HCT116 (cell line): Measurements from ENCODE around the gene CDH3. TPM values are rescaled to one million over a fixed set of nuclear protein-coding genes. Genes with fewer than 3 reads are reported as not detected.

Experiments used
- ATAC-seq: fragments of 200-7000 bp; cut with Tn5 transposase; 2 replicates; pipeline ENCODE4 v1.9.1; 2020; ENCODE audit warnings: mild to moderate bottlenecking, moderate library complexity
- BruUV-seq: library from RNA; stranded (reverse); fragments of 400-500 nt; replicated peaks from 2 replicates; lab custom pipeline; 2021; lab: Mats Ljungman, UMichigan
- CTCF ChIA-PET: fragments of 300-600 bp; sonication (Branson Sonifier 250); formaldehyde crosslinking; loops from one replicate; lab custom pipeline; 2021; ENCODE audit warnings: antibody characterized with exemption; lab: Charles Lee
- POLR2A ChIA-PET: fragments of 300-600, 350-600 bp; sonication (Branson Sonifier 250); formaldehyde crosslinking; loops from one replicate; lab custom pipeline; 2021; ENCODE audit warnings: antibody characterized with exemption; lab: Charles Lee
- RAD21 ChIA-PET, 2 experiments: fragments of 300-600 bp; sonication (Branson Sonifier 250); formaldehyde crosslinking; loops; one replicate each; lab custom pipeline; 2023; ENCODE audit warnings: low total read pairs in 2 of 2; ENCODE audit not compliant: uncharacterized antibody in 2 of 2, unreplicated experiment in 2 of 2, low non-redundant PET in 1 of 2; lab: Charles Lee
- DNase-seq: peaks from one replicate; pipeline ENCODE4 v3.0.0-alpha.2; 2010; ENCODE audit warnings: low read depth, low spot score
- H2AFZ ChIP-seq: fragments of 200-600 bp; shearing (Covaris generic), sonication (generic); 2 replicates; pipeline ENCODE4 v1.6.1; 2017; ENCODE audit warnings: low read depth, mixed run types, mixed read lengths, antibody characterized with exemption, low read length; ENCODE audit not compliant: poor library complexity, severe bottlenecking
- H3K27ac ChIP-seq: 2 replicates; pipeline ENCODE4 v1.5.1; 2012; ENCODE audit warnings: low read depth, low read length
- H3K27me3 ChIP-seq: fragments of 200-600 bp; sonication (generic); 2 replicates; pipeline ENCODE4 v1.6.1; 2016; ENCODE audit warnings: mixed run types, low read length, mixed read lengths; ENCODE audit not compliant: insufficient read depth
- H3K36me3 ChIP-seq, 2 experiments: fragments of 200-500 bp in 1 of 2; fragments of 200-600 bp in 1 of 2; sonication (Bioruptor generic) in 1 of 2; sonication (generic) in 1 of 2; 2 replicates each; pipeline versions ENCODE4 v1.5.1 to v1.6.1; 2014 to 2016; ENCODE audit warnings: low read length in 2 of 2, inconsistent platforms in 1 of 2, mixed read lengths in 1 of 2, mixed run types in 1 of 2; ENCODE audit not compliant: insufficient read depth in 2 of 2, control insufficient read depth in 1 of 2
- H3K4me1 ChIP-seq, 2 experiments: fragments of 200-600 bp in 1 of 2; sonication (generic) in 1 of 2; 2 replicates each; pipeline versions ENCODE4 v1.5.1 to v1.6.1; 2012 to 2017; ENCODE audit warnings: low read length in 2 of 2, inconsistent platforms in 1 of 2, mild to moderate bottlenecking in 1 of 2, mixed read lengths in 1 of 2, mixed run types in 1 of 2, moderate library complexity in 1 of 2; ENCODE audit not compliant: insufficient read depth in 2 of 2, control insufficient read depth in 1 of 2
- H3K4me2 ChIP-seq: fragments of 200-600 bp; sonication (generic); 2 replicates; pipeline ENCODE4 v1.6.1; 2017; ENCODE audit warnings: mixed run types, low read length, mixed read lengths
- H3K4me3 ChIP-seq, 2 experiments: fragments of 200-600 bp in 1 of 2; sonication (generic) in 1 of 2; replicated peaks in 1 of 2; 2 replicates each; pipeline ENCODE4 v1.5.1; 2011 to 2016; ENCODE audit warnings: low read length in 2 of 2, control low read depth in 1 of 2, low read depth in 1 of 2, mild to moderate bottlenecking in 1 of 2, mixed read lengths in 1 of 2, mixed run types in 1 of 2
- H3K79me2 ChIP-seq: fragments of 200-600 bp; sonication (generic); 2 replicates; pipeline ENCODE4 v1.6.1; 2017; ENCODE audit warnings: mild to moderate bottlenecking, mixed run types, low read length, moderate library complexity, mixed read lengths; ENCODE audit not compliant: insufficient read depth
- H3K9ac ChIP-seq: fragments of 200-600 bp; sonication (generic); 2 replicates; pipeline ENCODE4 v1.6.1; 2016; ENCODE audit warnings: low read length, mixed read lengths
- H3K9me2 ChIP-seq: fragments of 200-600 bp; sonication (generic), shearing (Covaris generic); 2 replicates; pipeline ENCODE4 v1.6.1; 2017; ENCODE audit warnings: mixed run types, mild to moderate bottlenecking, moderate library complexity; ENCODE audit not compliant: insufficient read depth
- H3K9me3 ChIP-seq, 2 experiments: fragments of 200-500 bp in 1 of 2; fragments of 200-600 bp in 1 of 2; sonication (Bioruptor generic) in 1 of 2; sonication (generic) in 1 of 2; 2 replicates each; pipeline ENCODE4 v1.6.1; 2014 to 2017; ENCODE audit warnings: low read length in 2 of 2, mixed read lengths in 2 of 2, inconsistent platforms in 1 of 2, low read depth in 1 of 2, mild to moderate bottlenecking in 1 of 2, mixed run types in 1 of 2, moderate library complexity in 1 of 2; ENCODE audit not compliant: control insufficient read depth in 1 of 2, insufficient read depth in 1 of 2
- H4K20me1 ChIP-seq: fragments of 200-600 bp; sonication (generic), shearing (Covaris generic); 2 replicates; pipeline ENCODE4 v1.6.1; 2017; ENCODE audit warnings: mixed run types, mild to moderate bottlenecking, moderate library complexity; ENCODE audit not compliant: insufficient read depth
- ATF3 ChIP-seq: IDR thresholded peaks from 2 replicates; pipeline ENCODE4 v1.6.1; 2012
- CEBPB ChIP-seq: IDR thresholded peaks from 2 replicates; pipeline ENCODE4 v1.6.1; 2012; ENCODE audit warnings: low read depth
- CTCF ChIP-seq, 3 experiments: fragments of 200-600 bp in 1 of 3; sonication (generic) in 1 of 3; IDR thresholded peaks in 2 of 3; conservative IDR thresholded peaks in 1 of 3; 2 replicates each; pipeline ENCODE4 v1.5.1; 2012 to 2017; ENCODE audit warnings: low read depth in 2 of 3, low read length in 2 of 3, antibody characterized with exemption in 1 of 3, borderline replicate concordance in 1 of 3, control low read depth in 1 of 3, mild to moderate bottlenecking in 1 of 3, mixed read lengths in 1 of 3, mixed run types in 1 of 3, moderate library complexity in 1 of 3; ENCODE audit not compliant: insufficient read depth in 1 of 3
- EGR1 ChIP-seq: IDR thresholded peaks from 2 replicates; pipeline ENCODE4 v1.6.1; 2012; ENCODE audit warnings: low read depth
- EZH2phosphoT487 ChIP-seq: fragments of 200-600 bp; IDR thresholded peaks from 2 replicates; pipeline ENCODE4 v1.6.1; 2018; ENCODE audit warnings: antibody characterized with exemption, borderline replicate concordance
- MAX ChIP-seq: IDR thresholded peaks from 2 replicates; pipeline ENCODE4 v1.6.1; 2012
- POLR2A ChIP-seq: IDR thresholded peaks from 2 replicates; pipeline ENCODE4 v1.7.0; 2011; ENCODE audit warnings: borderline replicate concordance; ENCODE audit not compliant: insufficient read depth, insufficient read length; ENCODE audit errors: extremely low read depth
- SRF ChIP-seq: IDR thresholded peaks from 2 replicates; pipeline ENCODE4 v1.6.1; 2012; ENCODE audit warnings: low read depth
- TCF7L2 ChIP-seq: IDR thresholded peaks from 2 replicates; pipeline ENCODE4 v1.7.0; 2011; ENCODE audit warnings: borderline replicate concordance, inconsistent platforms; ENCODE audit not compliant: insufficient read depth, insufficient read length; ENCODE audit errors: extremely low read depth
- YY1 ChIP-seq: IDR thresholded peaks from 2 replicates; pipeline ENCODE4 v1.6.1; 2011; ENCODE audit warnings: low read length, low read depth, moderate library complexity, mild to moderate bottlenecking; ENCODE audit not compliant: insufficient replicate concordance; ENCODE audit errors: extremely low read depth
- intact Hi-C: fragments of 100-400 bp; cut with micrococcal nuclease; formaldehyde crosslinking; loops from 2 replicates; pipeline ENCODE4 v1.10.0; 2022
- total RNA-seq: library from RNA; stranded (reverse); gene quantifications from one replicate; pipeline ENCODE4 v1.2.1, GENCODE V29; 2021; ENCODE audit not compliant: unreplicated experiment

The CDH3 gene
- total RNA-seq, 1 experiment from 2014 or later = 94.7 TPM

GRCh38 chr16:68732741-68733399 lies 87.8 kb downstream of the CDH3 start:
- no peak for TF ChIP-seq EGR1
- TF ChIP-seq POLR2A = no peak
- TF ChIP-seq TCF7L2 = no peak
- TF ChIP-seq EZH2phosphoT487 = no peak
- no peak for TF ChIP-seq MAX
- no peak for TF ChIP-seq SRF
- TF ChIP-seq ATF3 = no peak
- TF ChIP-seq YY1 = no peak
- no peak for TF ChIP-seq CEBPB
- TF ChIP-seq CTCF (IDR thresholded peaks at IDR 0.05 in 2 of 3, conservative IDR thresholded peaks at IDR 0.05 in 1 of 3; ENCODE audit: borderline replicate concordance in 1 of 3, insufficient read depth in 1 of 3, low read depth in 2 of 3, low read length in 2 of 3) = no peak
- no peaks in the 10 kb centered on the region for H3K27me3 ChIP-seq
- no peaks in the 10 kb centered on the region for H3K9me2 ChIP-seq
- peaks cover 17 to 27% of the 10 kb centered on the region in 2 experiments for H3K4me1 ChIP-seq
- H3K27ac ChIP-seq = peak overlapping the region; percentile 45
- ATAC-seq (no peak), DNase-seq (no peak)
- ChIA-PET POLR2A (no interaction called here), CTCF (interaction anchor here (1.9 kb wide), 1 partner anchor 142 kb away, joined by 5 read pairs; no protein-coding TSS in a partner anchor), RAD21 (no interaction called here)
- H3K9ac ChIP-seq = peak overlapping the region; percentile 41
- H3K4me3 ChIP-seq = peak overlapping the region in 1 of 2 experiments; percentile 46; a peak in 2 of 4 replicates
- no peaks in the 10 kb centered on the region for H3K36me3 ChIP-seq
- BruUV-seq = no TSS peak
- H4K20me1 ChIP-seq = no peaks in the 10 kb centered on the region
- intact Hi-C loops = no loop called here
- peak overlapping the region; percentile 86 for H3K4me2 ChIP-seq
- H3K79me2 ChIP-seq = peaks cover 8% of the 10 kb centered on the region; the same call in 1 of the 2 replicates
- peak overlapping the region; percentile 77 for H2AFZ ChIP-seq
- no peaks in the 10 kb centered on the region for H3K9me3 ChIP-seq
